ENCODE results near the gene MAPKBP1. TPM values are rescaled to one million over a fixed set of nuclear protein-coding genes. Genes with fewer than 3 reads are reported as not detected.
"Not testable (repeated sequence)": the region's sequence is repeated elsewhere in the genome, so short reads cannot be mapped to it uniquely, and the experiment has no call there.

The MAPKBP1 gene
- 10 to 100 TPM; 16.0 to 17.7 TPM for total RNA-seq

- DNase-seq (peak; percentile 99), ATAC-seq (replicated peaks in 1 of 2) (peak; percentile 88 to 90)
- peak within 1 kb of the TSS; percentile 90 to 91 for H3K4me3 Mint-ChIP-seq
- H3K27me3 Mint-ChIP-seq (ENCODE audit: low read depth), result no peaks in the 10 kb centered on the region
- peak within 1 kb of the TSS; percentile 55 for H3K27ac Mint-ChIP-seq
- peaks cover 51% of the 10 kb centered on the region for H3K4me1 Mint-ChIP-seq (ENCODE audit: low read depth)
- H3K9me3 Mint-ChIP-seq, result no peaks in the 10 kb centered on the region
- no peaks in the 10 kb centered on the region for H3K36me3 Mint-ChIP-seq (ENCODE audit: insufficient read depth in 2 of 2)
Measured at GRCh38 chr15:41774062-41774881, at the start of gene MAPKBP1. Gene MAPKBP1 (plus strand): TSS chr15:41774484. CDS start chr15:41775276, 792 bp downstream.

GRCh38 chr15:41727143-41727542 is 47.1 kb upstream of the MAPKBP1 start:
- H3K27me3 Mint-ChIP-seq (ENCODE audit: low read depth), result no peaks in the 10 kb centered on the region
- no peak for ATAC-seq (replicated peaks in 1 of 2)
- peak overlapping the region; percentile 51 for H3K27ac Mint-ChIP-seq
- peaks cover 0 to 2% of the 10 kb centered on the region in 2 donors for H3K36me3 Mint-ChIP-seq (ENCODE audit: insufficient read depth in 2 of 2)
- no peak for DNase-seq
- H3K9me3 Mint-ChIP-seq, result no peaks in the 10 kb centered on the region
- H3K4me3 Mint-ChIP-seq, result no peak overlapping the region
- no peaks in the 10 kb centered on the region for H3K4me1 Mint-ChIP-seq (ENCODE audit: low read depth)

- not testable (repeated sequence) for H3K9me3 Mint-ChIP-seq; H3K27me3 Mint-ChIP-seq (ENCODE audit: low read depth); H3K27ac Mint-ChIP-seq; H3K4me3 Mint-ChIP-seq; ATAC-seq (replicated peaks in 1 of 2); H3K4me1 Mint-ChIP-seq (ENCODE audit: low read depth); H3K36me3 Mint-ChIP-seq (ENCODE audit: insufficient read depth in 2 of 2); DNase-seq
Measured at GRCh38 chr15:41728061-41728460, 46.2 kb upstream of the MAPKBP1 start.

GRCh38 chr15:41730543-41730942 is 43.7 kb upstream of the MAPKBP1 start:
- DNase-seq (no peak), ATAC-seq (replicated peaks in 1 of 2) (no peak)
- Mint-ChIP-seq H3K4me1 (ENCODE audit: low read depth) (no peaks in the 10 kb centered on the region), H3K27ac (no peak overlapping the region), H3K27me3 (ENCODE audit: low read depth) (no peaks in the 10 kb centered on the region), H3K4me3 (no peak overlapping the region), H3K36me3 (ENCODE audit: insufficient read depth in 2 of 2) (peaks cover 0 to 2% of the 10 kb centered on the region in 2 donors), H3K9me3 (no peaks in the 10 kb centered on the region)

- ATAC-seq (replicated peaks in 1 of 2), result no peak
- no peak overlapping the region for H3K27ac Mint-ChIP-seq
- H3K36me3 Mint-ChIP-seq (ENCODE audit: insufficient read depth in 2 of 2), result peaks cover 0 to 5% of the 10 kb centered on the region in 2 donors
Measured at GRCh38 chr15:41732483-41732882, 41.8 kb upstream of the MAPKBP1 start.

GRCh38 chr15:41734079-41734478 is 40.2 kb upstream of the MAPKBP1 start:
- no peak overlapping the region for H3K27ac Mint-ChIP-seq
- H3K4me3 Mint-ChIP-seq, result no peak overlapping the region
- no peaks in the 10 kb centered on the region for H3K9me3 Mint-ChIP-seq
- DNase-seq (no peak), ATAC-seq (replicated peaks in 1 of 2) (no peak)
- no peaks in the 10 kb centered on the region for H3K27me3 Mint-ChIP-seq (ENCODE audit: low read depth)
- no peaks in the 10 kb centered on the region for H3K4me1 Mint-ChIP-seq (ENCODE audit: low read depth)
- H3K36me3 Mint-ChIP-seq (ENCODE audit: insufficient read depth in 2 of 2), result peaks cover 2 to 5% of the 10 kb centered on the region in 2 donors

More at GRCh38 chr15:41732483-41732882, 41.8 kb upstream of the MAPKBP1 start:
- Mint-ChIP-seq H3K9me3 (no peaks in the 10 kb centered on the region), H3K4me3 (no peak overlapping the region), H3K4me1 (ENCODE audit: low read depth) (no peaks in the 10 kb centered on the region), H3K27me3 (ENCODE audit: low read depth) (no peaks in the 10 kb centered on the region)
- DNase-seq, result no peak

- Mint-ChIP-seq H3K27ac (no peak overlapping the region), H3K9me3 (no peaks in the 10 kb centered on the region), H3K36me3 (ENCODE audit: insufficient read depth in 2 of 2) (peaks cover 3 to 4% of the 10 kb centered on the region in 2 donors), H3K4me1 (ENCODE audit: low read depth) (no peaks in the 10 kb centered on the region), H3K27me3 (ENCODE audit: low read depth) (no peaks in the 10 kb centered on the region), H3K4me3 (no peak overlapping the region)
- DNase-seq, result no peak
- no peak for ATAC-seq (replicated peaks in 1 of 2)
Measured at GRCh38 chr15:41735046-41735445, 39.2 kb upstream of the MAPKBP1 start.

- H3K36me3 Mint-ChIP-seq (ENCODE audit: insufficient read depth in 2 of 2), result not testable (repeated sequence)
Measured at GRCh38 chr15:41735492-41735891, 38.8 kb upstream of the MAPKBP1 start.

GRCh38 chr15:41746802-41747201 is 27.5 kb upstream of the MAPKBP1 start:
- H3K27ac Mint-ChIP-seq, result no peak overlapping the region
- no peak overlapping the region for H3K4me3 Mint-ChIP-seq
- H3K9me3 Mint-ChIP-seq, result no peaks in the 10 kb centered on the region
- H3K27me3 Mint-ChIP-seq (ENCODE audit: low read depth), result no peaks in the 10 kb centered on the region
- DNase-seq (no peak), ATAC-seq (replicated peaks in 1 of 2) (no peak)
- H3K4me1 Mint-ChIP-seq (ENCODE audit: low read depth), result no peaks in the 10 kb centered on the region
- H3K36me3 Mint-ChIP-seq (ENCODE audit: insufficient read depth in 2 of 2), result peaks cover 0 to 10% of the 10 kb centered on the region in 2 donors

More at GRCh38 chr15:41735492-41735891, 38.8 kb upstream of the MAPKBP1 start:
- not testable (repeated sequence) for DNase-seq; H3K27ac Mint-ChIP-seq; H3K4me3 Mint-ChIP-seq; H3K27me3 Mint-ChIP-seq (ENCODE audit: low read depth); H3K9me3 Mint-ChIP-seq; H3K4me1 Mint-ChIP-seq (ENCODE audit: low read depth); ATAC-seq (replicated peaks in 1 of 2)

- Mint-ChIP-seq H3K9me3 (no peaks in the 10 kb centered on the region), H3K36me3 (ENCODE audit: insufficient read depth in 2 of 2) (peaks cover 0 to 11% of the 10 kb centered on the region in 2 donors), H3K27ac (no peak overlapping the region), H3K27me3 (ENCODE audit: low read depth) (no peaks in the 10 kb centered on the region), H3K4me1 (ENCODE audit: low read depth) (no peaks in the 10 kb centered on the region), H3K4me3 (no peak overlapping the region)
- ATAC-seq (replicated peaks in 1 of 2), result no peak
- no peak for DNase-seq
Measured at GRCh38 chr15:41756198-41756597, 18.1 kb upstream of the MAPKBP1 start.

GRCh38 chr15:41772720-41773331 is 1.5 kb upstream of the MAPKBP1 start:
- Mint-ChIP-seq H3K4me3 (peak overlapping the region; percentile 90 to 91), H3K27ac (no peak overlapping the region), H3K27me3 (ENCODE audit: low read depth) (no peaks in the 10 kb centered on the region), H3K36me3 (ENCODE audit: insufficient read depth in 2 of 2) (no peaks in the 10 kb centered on the region), H3K9me3 (no peaks in the 10 kb centered on the region), H3K4me1 (ENCODE audit: low read depth) (peaks cover 37% of the 10 kb centered on the region)
- ATAC-seq (replicated peaks in 1 of 2) (no peak), DNase-seq (peak; percentile 51 to 59)

- Mint-ChIP-seq H3K9me3 (no peaks in the 10 kb centered on the region), H3K36me3 (ENCODE audit: insufficient read depth in 2 of 2) (no peaks in the 10 kb centered on the region), H3K27ac (peak overlapping the region; percentile 55), H3K27me3 (ENCODE audit: low read depth) (no peaks in the 10 kb centered on the region), H3K4me3 (peak overlapping the region; percentile 90 to 91), H3K4me1 (ENCODE audit: low read depth) (peaks cover 42% of the 10 kb centered on the region)
- DNase-seq, result no peak
- no peak for ATAC-seq (replicated peaks in 1 of 2)
Measured at GRCh38 chr15:41773332-41773728, 954 bp upstream of the MAPKBP1 start.

GRCh38 chr15:41773729-41774061 is 589 bp upstream of the MAPKBP1 start:
- Mint-ChIP-seq H3K27me3 (ENCODE audit: low read depth) (no peaks in the 10 kb centered on the region), H3K36me3 (ENCODE audit: insufficient read depth in 2 of 2) (no peaks in the 10 kb centered on the region), H3K4me1 (ENCODE audit: low read depth) (peaks cover 45% of the 10 kb centered on the region), H3K4me3 (peak overlapping the region; percentile 90 to 91), H3K9me3 (no peaks in the 10 kb centered on the region), H3K27ac (peak overlapping the region; percentile 55)
- no peak for DNase-seq
- ATAC-seq (replicated peaks in 1 of 2), result no peak

Data from activated T-cell treated with anti-CD3 and anti-CD28 coated beads, Interleukin-2, amount 50 U/mL, for 72 hours (primary cell).